DND-41 (cell line): Measurements from ENCODE around the gene OR2B2.

Experiments used
- EZH2 ChIP-seq: IDR thresholded peaks from 3 replicates; pipeline ENCODE4 v1.6.1; 2012; ENCODE audit warnings: borderline replicate concordance, low read depth, mild to moderate bottlenecking, moderate library complexity, low read length, inconsistent platforms; ENCODE audit not compliant: severe bottlenecking
- TF ChIP-seq, protein P1 (sequence below): IDR thresholded peaks from 2 replicates; pipeline ENCODE4 v1.5.1; 2012; ENCODE audit warnings: borderline replicate concordance, low read length, moderate library complexity, mild to moderate bottlenecking; ENCODE audit not compliant: poor library complexity, severe bottlenecking; ENCODE audit errors: extremely low read depth

GRCh38 chr6:27893836-27894807, 18.1 kb downstream of the OR2B2 start:
- TF ChIP-seq, protein P1, sequence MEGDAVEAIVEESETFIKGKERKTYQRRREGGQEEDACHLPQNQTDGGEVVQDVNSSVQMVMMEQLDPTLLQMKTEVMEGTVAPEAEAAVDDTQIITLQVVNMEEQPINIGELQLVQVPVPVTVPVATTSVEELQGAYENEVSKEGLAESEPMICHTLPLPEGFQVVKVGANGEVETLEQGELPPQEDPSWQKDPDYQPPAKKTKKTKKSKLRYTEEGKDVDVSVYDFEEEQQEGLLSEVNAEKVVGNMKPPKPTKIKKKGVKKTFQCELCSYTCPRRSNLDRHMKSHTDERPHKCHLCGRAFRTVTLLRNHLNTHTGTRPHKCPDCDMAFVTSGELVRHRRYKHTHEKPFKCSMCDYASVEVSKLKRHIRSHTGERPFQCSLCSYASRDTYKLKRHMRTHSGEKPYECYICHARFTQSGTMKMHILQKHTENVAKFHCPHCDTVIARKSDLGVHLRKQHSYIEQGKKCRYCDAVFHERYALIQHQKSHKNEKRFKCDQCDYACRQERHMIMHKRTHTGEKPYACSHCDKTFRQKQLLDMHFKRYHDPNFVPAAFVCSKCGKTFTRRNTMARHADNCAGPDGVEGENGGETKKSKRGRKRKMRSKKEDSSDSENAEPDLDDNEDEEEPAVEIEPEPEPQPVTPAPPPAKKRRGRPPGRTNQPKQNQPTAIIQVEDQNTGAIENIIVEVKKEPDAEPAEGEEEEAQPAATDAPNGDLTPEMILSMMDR: no peak
- no peak for TF ChIP-seq EZH2
